Activated CD8-positive, alpha-beta T cell treated with anti-CD3 and anti-CD28 coated beads for 36 hours (primary cell): ENCODE measurements around the gene ELP4. TPM values are rescaled to one million over a fixed set of nuclear protein-coding genes. Genes with fewer than 3 reads are reported as not detected.

Experiments
- ATAC-seq: fragments of 200-7000 bp; cut with Tn5 transposase; one replicate; pipeline ENCODE4 v1.10.0; 2021; ENCODE audit warnings: mild to moderate bottlenecking, moderate library complexity
- CTCF ChIA-PET: fragments of 350-600 bp; sonication (Branson Sonifier 250); formaldehyde crosslinking; loops from one replicate; lab custom pipeline; 2021; ENCODE audit warnings: antibody characterized with exemption; lab: Charles Lee
- POLR2A ChIA-PET: fragments of 350-600 bp; sonication (Branson Sonifier 250); formaldehyde crosslinking; loops from one replicate; lab custom pipeline; 2021; ENCODE audit warnings: antibody characterized with exemption; lab: Charles Lee
- DNase-seq: peaks from one replicate; pipeline ENCODE4 v3.0.0-alpha.2; 2020
- H3K27ac Mint-ChIP-seq: one replicate; pipeline ENCODE4 v1.8.0; 2021; ENCODE audit warnings: mild to moderate bottlenecking, mixed read lengths
- H3K27me3 Mint-ChIP-seq: one replicate; pipeline ENCODE4 v1.8.0; 2021; ENCODE audit warnings: mixed read lengths
- H3K36me3 Mint-ChIP-seq: one replicate; pipeline ENCODE4 v1.8.0; 2021; ENCODE audit warnings: low read depth, mixed read lengths
- H3K4me1 Mint-ChIP-seq: one replicate; pipeline ENCODE4 v1.8.0; 2021; ENCODE audit warnings: low read depth, mixed read lengths
- H3K4me3 Mint-ChIP-seq: one replicate; pipeline ENCODE4 v1.8.0; 2021; ENCODE audit warnings: mild to moderate bottlenecking, moderate library complexity, mixed read lengths
- H3K9me3 Mint-ChIP-seq: one replicate; pipeline ENCODE4 v1.8.0; 2021; ENCODE audit warnings: mixed read lengths
- CTCF ChIP-seq: fragments of 200-600 bp; IDR thresholded peaks from one replicate; pipeline ENCODE4 v1.8.0; 2022; ENCODE audit warnings: antibody characterized with exemption, mild to moderate bottlenecking
- intact Hi-C: fragments of 100-400 bp; cut with micrococcal nuclease; formaldehyde crosslinking; loops from one replicate; pipeline ENCODE4 v1.10.0; 2022
- total RNA-seq, 2 experiments: library from RNA; stranded (reverse); gene quantifications; one replicate each; pipeline ENCODE4 v1.2.3, GENCODE V29; 2021

The ELP4 gene
- total RNA-seq, 2 experiments from 2014 or later, result 21.1 to 21.6 TPM

GRCh38 chr11:31652528-31652927 lies 143.0 kb downstream of the ELP4 start:
- Mint-ChIP-seq H3K4me3 (no peak overlapping the region), H3K36me3 (peaks cover 13% of the 10 kb centered on the region), H3K4me1 (peaks cover 7% of the 10 kb centered on the region), H3K27ac (peak overlapping the region; percentile 56), H3K27me3 (no peaks in the 10 kb centered on the region), H3K9me3 (no peaks in the 10 kb centered on the region)
- intact Hi-C loops, result no loop called here
- ATAC-seq, result peak; percentile 27
- CTCF ChIA-PET, result interaction anchor here (3.0 kb wide), 1 partner anchor 11 kb away, joined by 9 read pairs; no protein-coding TSS in a partner anchor
- POLR2A ChIA-PET, result no interaction called here
- DNase-seq, result no peak
- no peak for TF ChIP-seq CTCF

GRCh38 chr11:31655483-31655882 lies 145.9 kb downstream of the ELP4 start:
- ATAC-seq, result no peak
- ChIA-PET CTCF (interaction anchor here (3.0 kb wide), 1 partner anchor 14 kb away, joined by 9 read pairs; no protein-coding TSS in a partner anchor), POLR2A (no interaction called here)
- intact Hi-C loops, result no loop called here
- TF ChIP-seq CTCF, result no peak
- Mint-ChIP-seq H3K27ac (no peak overlapping the region), H3K9me3 (no peaks in the 10 kb centered on the region), H3K36me3 (peaks cover 8% of the 10 kb centered on the region), H3K4me1 (peaks cover 7% of the 10 kb centered on the region), H3K27me3 (no peaks in the 10 kb centered on the region), H3K4me3 (no peak overlapping the region)
- DNase-seq, result no peak

- DNase-seq (no peak), ATAC-seq (no peak)
- ChIA-PET POLR2A (no interaction called here), CTCF (no interaction called here)
- H3K9me3 Mint-ChIP-seq, result no peaks in the 10 kb centered on the region
- no peaks in the 10 kb centered on the region for H3K27me3 Mint-ChIP-seq
- H3K27ac Mint-ChIP-seq, result no peak overlapping the region
- intact Hi-C loops, result no loop called here
- H3K4me3 Mint-ChIP-seq, result no peak overlapping the region
- peaks cover 5% of the 10 kb centered on the region for H3K36me3 Mint-ChIP-seq
- H3K4me1 Mint-ChIP-seq, result peaks cover 7% of the 10 kb centered on the region
- no peak for TF ChIP-seq CTCF
Observed at GRCh38 chr11:31656051-31656450, 146.5 kb downstream of the ELP4 start.

- no peak for DNase-seq
- Mint-ChIP-seq H3K9me3 (no peaks in the 10 kb centered on the region), H3K27me3 (no peaks in the 10 kb centered on the region), H3K4me1 (peaks cover 4% of the 10 kb centered on the region), H3K36me3 (no peaks in the 10 kb centered on the region), H3K27ac (no peak overlapping the region), H3K4me3 (no peak overlapping the region)
- intact Hi-C loops, result no loop called here
- ATAC-seq, result no peak
- ChIA-PET CTCF (interaction anchor here (1.2 kb wide), 1 partner anchor 16 kb away, joined by 4 read pairs; no protein-coding TSS in a partner anchor), POLR2A (no interaction called here)
- no peak for TF ChIP-seq CTCF
Observed at GRCh38 chr11:31657091-31657490, 147.5 kb downstream of the ELP4 start.

- Mint-ChIP-seq H3K4me3 (no peak overlapping the region), H3K4me1 (no peaks in the 10 kb centered on the region), H3K9me3 (no peaks in the 10 kb centered on the region), H3K36me3 (no peaks in the 10 kb centered on the region), H3K27ac (no peak overlapping the region), H3K27me3 (no peaks in the 10 kb centered on the region)
- no peak for DNase-seq
- intact Hi-C loops, result no loop called here
- ChIA-PET POLR2A (no interaction called here), CTCF (interaction anchor here (0.7 to 1.9 kb wide), 2 partner anchors 10 to 15 kb away, joined by 3 to 5 read pairs; no protein-coding TSS in a partner anchor)
- TF ChIP-seq CTCF, result no peak
- no peak for ATAC-seq
Observed at GRCh38 chr11:31664129-31664528, 154.6 kb downstream of the ELP4 start.
